ENCODE results near the gene GBF1.

GRCh38 chr10:102400076-102400475, 154.7 kb downstream of the GBF1 start:
- TF ChIP-seq CTCF (IDR thresholded peaks at IDR 0.05) (no peak), POLR2A (IDR thresholded peaks at IDR 0.05) (no peak)
